SIG-M5 (cell line): ENCODE measurements around the gene IFI27.

Source experiments
- DNase-seq: peaks from one replicate; lab custom pipeline; 2025; lab: John Stamatoyannopoulos, UW

Gene IFI27

DNA sequence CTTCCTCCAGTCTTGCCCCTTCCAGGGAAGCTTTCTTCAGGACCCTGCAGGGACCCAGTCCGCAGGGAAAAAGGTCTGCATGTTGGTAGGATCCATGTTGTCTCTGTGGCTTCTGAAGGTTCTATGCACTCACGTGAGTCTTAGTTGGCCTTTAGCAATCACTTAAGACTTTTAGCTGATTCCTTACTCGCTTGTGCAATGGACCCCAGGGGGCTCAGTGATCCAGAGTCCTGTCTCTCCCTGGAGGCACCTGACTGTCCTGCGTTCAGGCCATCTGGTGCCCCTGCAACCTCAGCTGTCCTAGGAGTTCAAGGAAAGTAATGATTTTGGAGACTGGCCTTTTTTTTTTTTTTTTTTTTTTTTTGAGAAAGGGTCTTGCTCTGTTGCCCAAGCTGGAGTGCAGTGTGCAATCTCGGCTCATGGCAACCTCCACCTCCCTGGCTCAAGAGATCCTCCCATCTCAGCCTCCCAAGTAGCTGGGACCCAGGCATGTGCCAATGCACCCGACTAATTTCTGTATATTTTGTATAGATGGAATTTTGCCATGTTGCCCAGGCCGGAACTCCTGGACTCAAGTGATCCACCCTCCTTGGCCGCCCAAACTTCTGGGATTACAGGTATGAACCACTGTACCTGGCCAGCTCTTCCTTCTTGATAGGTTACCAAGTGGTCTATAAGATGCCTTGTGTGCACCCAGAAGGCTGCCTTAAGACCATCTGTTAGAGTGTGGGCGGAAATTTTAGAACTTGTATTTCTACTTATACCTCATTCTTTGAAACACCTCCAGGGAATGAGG lies 14.2 kb downstream of the IFI27 start:
- DNase-seq: no peak

DNA sequence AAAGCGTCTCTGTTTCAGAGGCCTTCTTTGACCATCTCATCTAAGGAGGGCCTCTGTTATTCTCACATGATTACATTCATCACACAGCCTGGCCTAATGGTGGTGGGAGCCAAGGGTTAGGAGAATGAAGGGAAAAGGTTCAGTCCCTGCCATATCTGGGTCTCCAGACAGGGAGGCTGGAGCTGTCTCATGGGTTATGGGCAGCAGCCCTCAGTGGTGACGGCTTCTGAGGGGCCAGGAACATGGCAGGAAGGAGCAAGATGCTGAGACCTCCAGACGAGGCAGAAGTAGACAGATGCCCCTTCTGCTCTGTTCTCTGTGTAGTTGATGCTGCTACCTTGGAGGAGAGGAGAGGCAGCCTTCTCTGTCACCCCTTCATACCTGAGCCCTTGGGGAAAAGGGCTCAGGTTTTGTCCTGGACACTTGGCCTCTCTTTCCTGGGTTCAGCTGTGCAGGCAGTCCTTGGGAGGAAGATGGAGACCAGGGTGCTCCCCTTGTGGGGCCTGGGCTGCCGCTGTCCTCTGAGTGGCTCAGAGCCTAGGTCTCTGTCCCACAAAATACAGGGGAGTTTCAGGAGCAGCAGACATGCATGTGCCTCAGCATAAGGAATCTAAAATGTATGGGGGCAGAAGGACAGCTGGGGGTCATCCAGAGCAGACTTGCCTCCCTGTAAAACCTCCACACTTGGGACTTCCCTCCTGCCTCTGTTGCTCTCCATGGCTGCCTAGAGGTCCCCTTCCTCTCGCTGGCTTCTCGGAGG lies 15.3 kb downstream of the IFI27 start:
- no peak for DNase-seq

DNA sequence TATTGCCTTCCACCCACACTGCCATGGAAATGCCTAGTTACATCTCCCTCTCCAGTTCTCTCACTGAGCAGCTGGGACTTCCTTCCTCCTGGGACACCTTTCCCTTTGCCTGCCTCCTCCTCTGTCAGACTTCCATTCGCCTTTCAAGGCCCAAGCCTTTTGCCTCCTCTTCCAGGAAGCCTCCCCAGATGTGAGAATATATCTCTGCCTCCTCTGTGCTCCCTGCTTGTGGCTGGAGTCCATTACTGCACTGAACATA lies 15.8 kb downstream of the IFI27 start:
- no peak for DNase-seq

DNA sequence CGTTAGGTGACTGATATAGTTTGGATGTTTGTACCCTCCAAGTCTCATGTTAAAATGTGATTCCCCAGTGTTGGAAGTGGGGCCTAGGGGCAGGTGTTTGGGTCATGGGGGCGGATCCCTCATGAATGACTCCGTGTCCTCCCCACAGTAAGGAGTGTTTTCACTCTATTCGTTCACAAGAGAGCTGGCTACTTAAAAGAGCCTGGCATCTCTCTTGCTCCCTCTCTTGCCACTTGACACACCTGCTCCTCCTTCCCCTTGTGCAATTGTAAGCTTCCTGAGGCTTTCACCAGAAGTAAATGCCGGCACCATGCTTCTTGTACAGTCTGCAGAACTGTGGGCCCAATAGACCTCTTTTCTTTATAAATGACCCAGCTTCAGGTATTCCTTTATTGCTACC lies 16.3 kb downstream of the IFI27 start:
- DNase-seq: no peak

DNA sequence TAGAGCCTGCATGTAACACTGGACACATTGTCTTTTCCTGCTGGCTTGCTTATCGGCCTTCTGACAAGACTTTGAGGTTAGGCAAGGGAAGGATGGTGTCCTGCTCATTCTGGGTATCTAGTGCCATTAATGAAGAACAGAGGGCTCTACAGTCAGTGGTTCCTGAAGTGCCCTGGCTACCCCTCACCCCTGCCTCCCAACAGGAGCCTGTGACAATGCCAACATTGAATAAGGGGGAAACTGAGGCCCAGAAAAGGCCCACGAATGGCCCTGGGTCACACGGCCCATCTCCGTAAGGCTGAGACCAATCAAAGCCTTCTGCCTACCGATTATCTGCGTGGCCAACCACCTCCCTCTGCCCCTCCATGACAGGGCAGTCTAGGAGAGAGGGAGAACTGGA lies 16.8 kb downstream of the IFI27 start:
- DNase-seq: no peak

DNA sequence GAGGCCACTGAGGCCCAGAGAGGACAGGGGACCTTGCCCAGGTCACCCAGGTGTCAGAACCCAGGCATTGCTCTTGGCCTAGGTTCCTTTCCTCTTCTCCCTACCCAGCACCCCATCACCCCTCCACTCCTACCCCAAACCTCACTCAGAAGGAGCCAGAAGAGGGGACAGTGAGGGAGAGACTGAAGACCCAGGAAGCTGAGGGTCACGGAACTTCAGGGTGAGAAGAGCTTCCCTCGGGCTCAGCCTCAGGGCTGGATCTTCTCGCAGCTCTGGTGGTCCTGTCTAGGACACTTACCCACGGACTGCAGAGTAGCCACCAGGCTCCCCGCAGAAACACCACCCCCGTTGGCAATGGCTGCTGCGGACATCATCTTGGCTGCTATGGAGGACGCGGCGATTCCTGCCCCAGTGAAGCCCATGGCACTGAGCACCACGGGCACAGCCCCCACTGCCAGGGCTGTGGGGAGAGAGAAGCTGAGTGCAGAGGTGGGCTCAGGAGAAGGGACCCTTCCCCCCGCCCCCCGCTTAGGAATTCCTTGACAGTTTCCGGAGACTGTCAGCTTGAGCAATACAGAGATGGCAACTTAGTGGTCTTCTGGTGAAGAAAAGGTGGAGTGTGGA lies 17.8 kb downstream of the IFI27 start:
- DNase-seq: no peak

DNA sequence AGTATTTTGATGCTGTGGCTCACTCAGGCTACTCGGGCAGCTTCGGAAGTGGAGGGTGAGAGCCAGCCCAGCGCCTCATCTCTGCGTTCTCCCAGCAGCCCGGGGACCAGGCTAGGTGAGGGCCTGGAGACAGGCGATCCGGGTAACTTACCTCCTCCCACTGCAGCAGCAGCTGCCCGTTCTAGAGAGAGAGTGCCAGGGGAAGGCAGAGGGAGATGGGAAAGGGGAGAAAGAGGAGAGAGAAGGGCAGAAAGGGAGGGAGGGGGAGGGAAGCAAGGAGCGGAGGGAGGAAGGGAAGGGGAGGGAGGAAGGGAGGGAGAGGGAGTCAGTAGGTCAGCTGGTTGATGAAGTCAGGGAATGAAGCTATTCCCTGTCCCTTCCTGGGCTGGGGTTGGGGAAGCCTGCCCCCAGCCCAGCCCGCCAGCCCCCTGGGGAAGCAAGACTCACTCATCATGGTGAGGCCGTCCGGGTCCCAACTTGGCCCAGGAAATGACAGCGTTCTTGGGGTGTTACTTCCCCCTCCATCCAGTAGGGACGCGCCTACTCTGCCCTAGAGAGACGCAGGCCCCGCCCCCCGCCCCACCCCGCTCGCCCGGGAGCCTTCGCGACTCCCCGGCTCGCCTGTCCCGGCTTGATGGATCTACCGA lies 18.7 kb downstream of the IFI27 start, which contains the start of gene IFI27L2:
IFI27L2 (minus strand) TSS at position 494 of the 647 bp plus-strand sequence; CDS start at position 454, 40 bp downstream.
- no peak for DNase-seq

DNA sequence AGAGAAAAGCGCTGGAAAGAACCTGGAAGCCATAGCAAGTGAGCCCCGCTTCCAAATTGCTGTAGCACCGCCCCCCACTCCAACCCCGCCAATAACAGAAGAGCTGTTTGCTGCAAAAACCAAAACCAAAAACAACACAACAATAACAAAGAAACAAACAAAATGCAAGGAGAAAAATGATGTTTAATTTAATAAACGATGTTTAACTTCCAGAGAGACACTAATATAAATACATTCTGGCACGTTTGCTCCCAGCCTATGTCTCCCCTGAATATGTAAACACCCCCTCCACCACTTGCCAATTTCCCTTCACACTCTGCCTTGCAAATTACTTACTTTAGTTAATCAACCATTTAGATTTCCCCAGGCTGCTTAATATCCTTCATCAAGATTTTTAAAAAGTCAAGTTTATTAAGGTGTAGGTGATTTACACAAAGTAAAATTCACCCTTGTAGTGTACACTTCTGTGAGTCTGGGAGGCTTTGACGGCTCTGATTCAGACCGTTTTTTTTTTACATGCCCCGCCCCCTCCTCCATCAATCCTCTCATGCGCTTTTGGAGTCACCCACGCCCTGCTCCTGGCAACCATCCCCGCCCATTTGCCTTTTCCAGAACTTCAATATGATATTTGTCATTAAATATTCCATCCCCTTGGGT lies 19.4 kb downstream of the IFI27 start:
- DNase-seq: no peak

DNA sequence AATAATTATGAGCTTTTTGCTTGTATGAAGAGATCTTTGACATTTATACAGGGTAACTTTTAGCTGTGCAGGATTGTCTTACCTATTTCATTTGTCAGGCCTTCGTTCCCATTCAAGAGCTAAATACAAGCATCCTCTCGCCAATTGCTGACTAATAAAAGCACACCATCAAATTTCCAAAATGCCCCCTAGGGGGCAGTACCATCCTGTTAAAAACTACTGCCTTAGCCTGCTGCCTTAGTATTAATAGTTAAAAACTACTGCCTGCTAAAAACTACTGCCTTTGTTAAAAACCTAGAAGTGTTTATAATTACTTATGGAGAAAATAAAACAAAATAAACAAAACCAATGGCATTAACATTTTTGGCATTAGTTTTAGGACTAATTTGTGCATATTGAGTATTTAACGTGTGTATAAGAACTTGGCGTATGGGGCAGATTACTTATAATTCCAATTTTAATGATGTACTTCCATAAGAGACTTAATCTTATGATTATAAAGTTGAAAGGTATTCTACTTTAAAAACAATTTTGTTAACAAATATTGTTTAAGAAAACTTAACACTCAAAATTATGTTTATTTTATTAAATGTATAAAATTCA lies 21.9 kb downstream of the IFI27 start:
- DNase-seq: no peak

DNA sequence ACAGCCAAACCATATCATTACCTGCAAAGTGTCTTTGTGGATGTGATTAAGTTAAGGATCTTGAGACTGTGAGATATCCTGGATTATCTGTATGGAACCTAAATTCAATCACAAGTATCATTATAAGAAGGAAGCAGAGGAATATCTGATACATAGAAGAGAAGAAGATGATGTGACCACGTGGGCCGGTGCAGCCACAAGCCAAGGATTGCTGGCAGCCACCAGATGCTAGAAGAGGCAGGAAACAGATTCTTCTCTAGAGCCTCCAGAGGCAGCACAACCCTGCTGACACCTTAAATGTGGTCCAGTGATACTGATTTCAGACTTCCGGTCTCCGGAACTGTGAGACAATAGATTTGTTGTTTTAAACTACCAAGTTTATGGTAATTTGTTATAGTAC lies 24.9 kb downstream of the IFI27 start:
- no peak for DNase-seq

DNA sequence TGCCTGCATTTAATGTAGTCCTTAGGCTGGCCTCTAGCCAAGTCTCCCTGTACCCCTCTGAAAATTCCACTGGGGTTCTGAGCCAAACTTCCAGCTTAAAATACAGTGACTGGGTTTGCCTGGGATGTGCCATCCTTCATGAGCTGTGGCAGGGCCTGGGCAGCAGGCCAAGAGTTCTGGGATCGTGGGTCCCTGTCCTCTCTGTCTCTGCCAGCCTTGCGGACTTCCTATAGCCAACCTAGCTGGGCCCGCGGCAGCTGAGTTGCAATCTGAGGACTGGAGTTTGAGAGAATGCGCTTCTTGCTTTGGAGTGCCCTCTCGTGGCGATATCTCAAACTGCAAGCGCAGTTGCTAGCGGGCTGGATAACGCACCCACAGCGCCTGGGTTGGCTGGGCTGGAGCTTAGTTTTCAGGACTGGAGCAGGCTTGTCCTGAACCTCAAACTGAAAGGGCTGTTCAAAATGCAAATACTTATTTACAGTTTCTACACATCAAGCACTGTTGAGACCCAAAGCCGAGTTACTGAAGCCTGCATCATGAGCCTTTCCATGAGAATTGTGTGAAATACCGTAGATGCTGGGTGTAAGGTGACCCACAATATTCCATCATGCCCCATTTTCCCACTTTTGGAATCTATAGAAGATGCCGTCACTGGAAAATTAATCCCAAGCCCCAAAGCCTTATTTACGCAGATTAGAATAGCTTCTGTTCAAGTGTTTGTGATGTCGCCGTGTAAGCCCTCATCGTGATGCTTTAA lies 26.2 kb downstream of the IFI27 start:
- no peak for DNase-seq

DNA sequence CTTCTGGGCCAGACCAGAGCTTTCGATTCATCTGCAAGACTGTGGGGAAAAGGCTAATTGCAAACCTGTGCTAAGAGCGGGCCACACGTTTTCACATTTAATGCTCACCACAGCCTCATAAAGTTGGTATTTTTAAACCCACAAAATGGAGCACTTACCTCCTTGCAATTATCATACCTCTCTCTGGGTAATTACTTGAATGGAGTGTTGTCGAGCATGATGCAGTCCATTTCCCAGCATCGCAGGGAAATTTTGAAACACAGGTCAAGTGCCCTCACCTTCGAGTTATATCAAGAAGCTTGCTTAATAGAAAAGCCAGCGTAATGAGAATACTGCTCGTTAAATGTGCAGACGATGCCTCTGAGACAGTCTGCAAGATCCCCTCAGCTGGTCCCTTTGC lies 27.7 kb downstream of the IFI27 start:
- DNase-seq: no peak

DNA sequence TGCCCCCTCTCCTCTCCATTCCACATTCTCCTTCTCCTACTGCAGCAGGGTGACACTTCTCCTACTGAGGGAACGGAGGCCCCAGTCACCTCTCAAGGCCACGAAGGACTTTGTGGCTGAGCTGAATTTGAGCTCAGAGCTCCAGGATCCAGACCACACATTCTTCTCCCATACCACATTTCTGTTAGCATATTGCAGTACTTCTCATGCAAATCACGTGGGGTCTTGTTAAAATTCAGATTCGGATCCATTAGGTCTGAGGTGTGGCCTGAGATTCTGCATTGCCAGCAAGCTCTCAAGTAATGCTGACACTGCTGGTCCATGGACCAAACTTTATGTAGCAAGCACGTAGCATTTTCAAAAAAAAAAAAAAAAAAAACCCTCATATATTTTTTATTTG lies 28.5 kb downstream of the IFI27 start:
- DNase-seq: no peak

DNA sequence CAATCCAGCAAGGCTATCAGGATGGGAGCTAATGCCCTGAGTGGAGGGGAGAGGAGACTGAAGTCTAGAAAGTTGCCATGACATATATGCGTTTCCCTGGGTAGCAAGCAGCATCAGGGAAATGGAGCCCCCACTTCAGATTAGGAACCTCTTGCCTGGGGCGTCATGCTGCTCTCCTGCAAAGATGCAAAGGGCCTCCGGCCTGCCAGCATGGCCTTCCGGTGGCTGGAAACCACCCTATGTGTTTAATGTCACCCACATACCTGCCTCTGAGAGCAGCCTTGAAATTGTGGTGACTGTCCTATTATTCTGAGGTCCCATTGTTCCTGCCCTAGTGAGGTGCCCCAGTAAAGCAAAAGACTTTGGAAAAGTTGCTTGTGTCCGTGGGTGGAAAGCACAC lies 28.9 kb downstream of the IFI27 start:
- DNase-seq: no peak

DNA sequence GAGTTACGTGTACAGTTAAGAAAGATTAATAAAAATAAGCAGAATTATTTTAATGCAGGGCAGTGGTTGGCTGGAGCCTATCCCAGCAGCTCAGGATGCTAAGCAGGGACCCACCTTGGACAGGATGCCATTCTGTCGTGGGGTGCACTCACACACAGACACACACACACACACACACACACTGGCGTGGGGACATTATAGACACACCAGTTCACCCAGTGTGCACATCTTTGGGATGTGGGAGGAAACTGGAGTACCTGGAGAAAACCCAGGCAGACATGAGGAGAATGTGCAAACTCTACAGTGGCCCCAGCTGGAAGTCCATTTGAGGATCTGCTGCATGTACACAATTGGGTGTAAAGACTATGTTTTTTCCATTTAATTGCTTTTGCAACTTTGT lies 31.7 kb downstream of the IFI27 start:
- DNase-seq: no peak

DNA sequence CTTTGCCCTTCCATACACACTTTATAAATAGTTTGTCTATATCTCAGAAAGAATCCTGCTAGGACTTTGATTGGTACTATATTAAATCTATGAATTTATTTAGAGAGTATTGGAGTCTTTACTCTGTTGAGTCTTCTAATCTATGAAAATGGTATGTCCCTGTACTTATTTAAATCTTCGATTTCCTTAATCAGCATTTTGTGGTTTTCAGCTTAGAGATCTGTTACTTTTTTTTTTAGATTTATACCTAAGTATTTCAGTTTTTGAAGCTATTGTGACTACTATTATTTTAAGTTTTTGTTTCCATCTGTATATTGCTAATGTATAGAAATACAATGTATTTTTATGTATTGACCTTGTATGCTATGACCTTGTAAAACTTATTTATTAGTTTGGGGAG lies 32.3 kb downstream of the IFI27 start:
- DNase-seq: no peak

DNA sequence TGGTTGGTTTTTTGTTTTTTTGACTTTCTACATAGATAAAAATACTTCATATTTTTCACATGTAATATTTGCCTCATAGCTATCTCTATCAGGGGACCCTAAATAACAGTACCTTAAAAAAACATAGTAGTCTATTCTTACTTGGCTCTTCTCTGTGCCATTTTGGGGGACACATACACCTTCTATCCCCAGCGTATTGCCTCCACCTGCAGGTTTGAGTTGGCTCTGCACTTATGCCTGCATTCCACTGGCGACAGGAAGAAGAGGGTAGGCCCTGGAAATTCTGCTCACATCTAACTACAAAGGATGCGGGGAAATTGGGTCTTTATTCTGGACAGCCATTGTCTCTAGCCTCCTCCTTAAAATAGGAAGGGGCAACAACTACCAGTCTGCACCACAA lies 32.7 kb downstream of the IFI27 start:
- DNase-seq: no peak

DNA sequence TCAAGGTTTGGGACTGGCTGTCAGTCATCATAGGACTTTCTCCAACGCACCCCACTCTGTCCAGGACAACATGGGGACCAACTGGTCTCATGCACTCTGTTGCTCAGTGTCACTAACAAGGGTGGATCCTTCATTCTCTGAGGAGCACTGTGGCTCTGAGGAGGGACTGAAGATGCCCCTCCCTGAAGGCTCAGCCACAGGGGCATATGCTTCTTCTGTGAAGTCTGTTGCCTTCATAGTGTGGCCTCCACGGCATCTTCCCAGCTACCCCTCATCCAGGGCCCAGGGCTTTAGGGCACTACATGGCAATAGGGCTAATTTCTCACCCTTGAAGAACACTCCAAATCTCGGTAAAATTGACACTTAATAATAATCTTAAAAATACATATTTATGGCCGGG lies 33.2 kb downstream of the IFI27 start:
- DNase-seq: no peak

DNA sequence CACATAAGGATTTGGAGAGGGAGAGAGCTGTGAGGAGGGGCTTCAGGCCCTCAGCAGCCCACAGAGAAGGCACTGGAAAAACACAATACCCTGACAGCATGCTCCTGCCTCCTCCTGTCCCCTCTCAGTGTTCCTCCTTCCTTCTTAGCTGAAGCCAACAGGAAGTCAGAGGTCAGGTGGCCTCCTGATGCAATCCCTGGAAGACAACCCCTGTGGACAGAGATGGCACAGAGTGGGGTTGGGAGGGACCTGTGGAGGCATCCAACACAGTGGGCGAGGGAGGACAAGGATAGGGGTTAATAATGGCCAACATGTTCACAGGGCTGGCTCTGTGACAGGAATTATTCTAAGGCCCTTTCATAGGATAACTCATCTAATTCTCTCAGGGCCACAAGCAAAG lies 34.2 kb downstream of the IFI27 start:
- DNase-seq: no peak

DNA sequence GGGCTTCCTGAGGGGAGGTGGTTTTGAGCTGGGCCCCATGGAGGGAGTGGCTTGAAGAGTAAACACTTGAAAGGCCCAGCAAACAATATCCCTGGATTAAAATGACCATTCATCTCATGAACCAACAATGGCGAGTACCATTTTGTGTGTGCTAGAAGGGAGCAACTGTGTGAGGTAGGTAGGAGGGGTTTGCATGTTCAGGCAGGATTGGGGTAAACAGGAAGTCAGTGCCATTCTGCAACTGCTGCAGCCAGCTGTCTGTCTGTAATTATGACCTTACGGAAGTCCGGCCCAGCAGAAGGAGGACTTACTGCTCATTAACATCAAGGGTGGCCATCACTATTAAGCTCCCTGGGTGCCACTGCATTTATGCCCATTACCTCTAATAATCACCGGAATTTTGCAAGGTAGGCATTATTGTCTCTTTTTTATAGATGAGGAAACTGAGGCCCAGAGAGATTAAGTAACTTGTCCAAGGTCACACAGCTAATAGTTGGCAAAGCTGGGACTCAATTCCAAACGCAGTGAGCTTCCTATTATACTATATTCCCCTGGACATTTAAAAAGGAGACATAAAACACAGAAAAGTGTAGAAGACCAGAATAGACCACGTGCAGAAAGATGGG lies 35.5 kb downstream of the IFI27 start:
- no peak for DNase-seq

DNA sequence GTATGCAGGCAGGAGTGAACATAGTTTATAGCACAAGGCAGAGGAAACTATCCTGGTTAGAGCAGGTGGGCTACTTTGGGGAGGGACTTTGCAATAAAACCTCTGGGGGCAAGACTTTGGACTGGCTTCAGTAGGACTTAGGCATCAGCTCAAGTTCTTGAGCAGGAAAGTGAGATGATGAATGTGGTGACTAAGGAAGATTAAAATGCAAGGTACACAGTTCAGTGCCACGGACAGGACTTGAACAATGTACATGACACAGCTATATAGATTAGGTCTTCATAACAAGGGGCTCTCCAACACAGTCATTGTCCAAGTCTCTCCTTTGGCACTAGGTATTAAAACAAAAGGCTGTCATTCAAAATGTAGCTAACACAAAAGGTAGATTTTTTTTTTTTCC lies 42.1 kb downstream of the IFI27 start:
- no peak for DNase-seq
